GM18861 (cell line): ENCODE data around the gene MAFG.

Experiments
- ATAC-seq: cut with Tn5 transposase; IDR thresholded peaks from one replicate; pipeline ENCODE4 v1.9.1; 2021; ENCODE audit not compliant: unreplicated experiment

Gene MAFG

DNA sequence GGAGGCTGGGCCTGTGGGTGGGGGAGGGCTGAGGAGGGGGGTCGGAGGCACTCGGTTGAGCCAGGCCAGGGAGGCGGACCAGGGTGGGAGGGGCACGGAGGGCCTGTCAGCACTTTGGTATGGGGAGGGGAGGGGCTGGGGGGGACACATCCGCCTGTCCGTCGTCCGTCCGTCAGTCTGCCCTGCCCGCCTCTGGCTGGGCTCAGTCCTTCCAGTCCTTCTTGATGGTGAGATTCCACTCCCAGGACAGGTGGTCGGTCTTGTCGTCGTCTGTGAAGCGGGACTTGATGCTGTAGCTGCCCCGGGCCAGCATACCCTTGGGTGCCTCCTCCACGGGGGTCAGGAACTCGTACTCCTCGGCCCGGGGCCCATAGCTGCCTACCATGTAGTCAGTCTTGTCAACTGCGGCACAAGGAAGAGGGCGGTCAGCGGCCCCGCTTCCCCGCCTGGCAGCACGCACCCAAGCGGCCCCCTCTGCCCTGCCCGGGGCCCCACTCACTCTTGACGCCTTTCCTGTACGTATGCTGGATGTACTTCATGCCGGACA lies 58.8 kb downstream of the MAFG start:
- no peak for ATAC-seq
